HEK293T (cell line): ENCODE results near the gene TWSG1.

Experiments used
- CTCF ChIA-PET: fragments of 350-600 bp; formaldehyde crosslinking; extraction: SDS; loops from one replicate; lab custom pipeline; 2021; ENCODE audit warnings: antibody characterized with exemption, inconsistent platforms; lab: Yijun Ruan, JAX
- POLR2A ChIA-PET: fragments of 350-600 bp; formaldehyde crosslinking; extraction: SDS; loops from one replicate; lab custom pipeline; 2020; ENCODE audit warnings: antibody characterized with exemption, inconsistent platforms; lab: Yijun Ruan, JAX
- DNase-seq: peaks from one replicate; pipeline ENCODE4 v3.0.0; 2012; ENCODE audit warnings: mixed read lengths; ENCODE audit errors: extremely low spot score
- ARNT ChIP-seq: fragments of 450-650 bp; IDR thresholded peaks from 2 replicates; pipeline ENCODE4 v1.6.1; 2017; ENCODE audit warnings: mild to moderate bottlenecking
- BHLHE40 ChIP-seq: fragments of 450-650 bp; IDR thresholded peaks from 2 replicates; pipeline ENCODE4 v1.6.1; 2016; ENCODE audit warnings: mild to moderate bottlenecking, moderate library complexity, borderline replicate concordance
- CTBP1 ChIP-seq: fragments of 450-650 bp; IDR thresholded peaks from 2 replicates; pipeline ENCODE4 v1.6.1; 2016; ENCODE audit warnings: borderline replicate concordance
- ELF4 ChIP-seq: fragments of 450-650 bp; IDR thresholded peaks from 2 replicates; pipeline ENCODE4 v1.6.1; 2017; ENCODE audit warnings: antibody characterized with exemption
- FOXA1 ChIP-seq: fragments of 450-650 bp; IDR thresholded peaks from 2 replicates; pipeline ENCODE4 v1.6.1; 2016; ENCODE audit warnings: mild to moderate bottlenecking
- FOXK2 ChIP-seq: fragments of 450-650 bp; IDR thresholded peaks from 2 replicates; pipeline ENCODE4 v1.6.1; 2016; ENCODE audit warnings: mild to moderate bottlenecking
- FOXM1 ChIP-seq: fragments of 450-650 bp; IDR thresholded peaks from 2 replicates; pipeline ENCODE4 v1.6.1; 2017; ENCODE audit warnings: mild to moderate bottlenecking, borderline replicate concordance
- HDGF ChIP-seq: fragments of 450-650 bp; IDR thresholded peaks from 2 replicates; pipeline ENCODE4 v1.6.1; 2017; ENCODE audit warnings: antibody characterized with exemption, borderline replicate concordance
- L3MBTL2 ChIP-seq: fragments of 450-650 bp; conservative IDR thresholded peaks from 2 replicates; pipeline ENCODE4 v1.6.1; 2016; ENCODE audit warnings: mild to moderate bottlenecking
- LEF1 ChIP-seq: fragments of 450-650 bp; IDR thresholded peaks from 2 replicates; pipeline ENCODE4 v1.6.1; 2017; ENCODE audit warnings: mild to moderate bottlenecking, borderline replicate concordance
- NFRKB ChIP-seq: fragments of 450-650 bp; IDR thresholded peaks from 2 replicates; pipeline ENCODE4 v1.6.1; 2016; ENCODE audit warnings: mild to moderate bottlenecking, moderate library complexity
- SP1 ChIP-seq: fragments of 450-650 bp; IDR thresholded peaks from 2 replicates; pipeline ENCODE4 v1.6.1; 2017
- SUZ12 ChIP-seq: fragments of 450-650 bp; IDR thresholded peaks from 2 replicates; pipeline ENCODE4 v1.6.1; 2016; ENCODE audit warnings: mild to moderate bottlenecking
- TARDBP ChIP-seq: fragments of 450-650 bp; IDR thresholded peaks from 2 replicates; pipeline ENCODE4 v1.6.1; 2016
- ZNF384 ChIP-seq: fragments of 450-650 bp; IDR thresholded peaks from 2 replicates; pipeline ENCODE4 v1.6.1; 2016
- TF ChIP-seq, protein P1 (sequence below): fragments of 450-650 bp; IDR thresholded peaks from 2 replicates; pipeline ENCODE4 v1.6.1; 2016

The TWSG1 gene

GRCh38 chr18:9334973-9335696 lies 562 bp downstream of the TWSG1 start:
- CTCF ChIA-PET = no interaction called here
- DNase-seq = no peak
- POLR2A ChIA-PET = interaction anchor here (1.1 to 1.3 kb wide), 3 partner anchors 14 to 198 kb away, joined by 3 to 4 read pairs (median 3); no protein-coding TSS in a partner anchor
- TF ChIP-seq FOXK2 (no peak), NFRKB (no peak), FOXA1 (no peak), ZNF384 (no peak), SP1 (no peak), L3MBTL2 (no peak), SUZ12 (no peak), HDGF (no peak), LEF1 (no peak), ARNT (no peak)
- TF ChIP-seq, protein P1, sequence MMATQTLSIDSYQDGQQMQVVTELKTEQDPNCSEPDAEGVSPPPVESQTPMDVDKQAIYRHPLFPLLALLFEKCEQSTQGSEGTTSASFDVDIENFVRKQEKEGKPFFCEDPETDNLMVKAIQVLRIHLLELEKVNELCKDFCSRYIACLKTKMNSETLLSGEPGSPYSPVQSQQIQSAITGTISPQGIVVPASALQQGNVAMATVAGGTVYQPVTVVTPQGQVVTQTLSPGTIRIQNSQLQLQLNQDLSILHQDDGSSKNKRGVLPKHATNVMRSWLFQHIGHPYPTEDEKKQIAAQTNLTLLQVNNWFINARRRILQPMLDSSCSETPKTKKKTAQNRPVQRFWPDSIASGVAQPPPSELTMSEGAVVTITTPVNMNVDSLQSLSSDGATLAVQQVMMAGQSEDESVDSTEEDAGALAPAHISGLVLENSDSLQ = no peak

- ChIA-PET CTCF (no interaction called here), POLR2A (no interaction called here)
- DNase-seq = no peak
- no peak for TF ChIP-seq FOXA1
- TF ChIP-seq NFRKB = no peak
- TF ChIP-seq LEF1 = no peak
- no peak for TF ChIP-seq SP1
- no peak for TF ChIP-seq CTBP1
- no peak for TF ChIP-seq FOXK2
- TF ChIP-seq HDGF = no peak
- TF ChIP-seq L3MBTL2 = no peak
- TF ChIP-seq, protein P1 = no peak
- no peak for TF ChIP-seq ELF4
- no peak for TF ChIP-seq TARDBP
- TF ChIP-seq FOXM1 = no peak
- TF ChIP-seq BHLHE40 = no peak
- TF ChIP-seq ZNF384 = no peak
- TF ChIP-seq SUZ12 = no peak
- TF ChIP-seq ARNT = no peak
Measured at GRCh38 chr18:9335697-9336045, 1.1 kb downstream of the TWSG1 start.

- DNase-seq = no peak
- ChIA-PET CTCF (no interaction called here), POLR2A (no interaction called here)
- TF ChIP-seq SUZ12 (no peak), FOXM1 (no peak), ZNF384 (no peak), L3MBTL2 (no peak), HDGF (no peak), ELF4 (no peak), CTBP1 (no peak)
Measured at GRCh38 chr18:9336827-9337226, 2.3 kb downstream of the TWSG1 start.

GRCh38 chr18:9337873-9338272 lies 3.3 kb downstream of the TWSG1 start:
- DNase-seq = no peak
- CTCF ChIA-PET = no interaction called here
- POLR2A ChIA-PET = no interaction called here
- TF ChIP-seq HDGF (no peak), CTBP1 (no peak), FOXA1 (no peak), SUZ12 (no peak), L3MBTL2 (no peak), SP1 (no peak), ELF4 (no peak), ZNF384 (no peak), FOXM1 (no peak), TARDBP (no peak), BHLHE40 (no peak), FOXK2 (no peak), NFRKB (no peak), ARNT (no peak), LEF1 (no peak)
- TF ChIP-seq, protein P1 = no peak

DNA sequence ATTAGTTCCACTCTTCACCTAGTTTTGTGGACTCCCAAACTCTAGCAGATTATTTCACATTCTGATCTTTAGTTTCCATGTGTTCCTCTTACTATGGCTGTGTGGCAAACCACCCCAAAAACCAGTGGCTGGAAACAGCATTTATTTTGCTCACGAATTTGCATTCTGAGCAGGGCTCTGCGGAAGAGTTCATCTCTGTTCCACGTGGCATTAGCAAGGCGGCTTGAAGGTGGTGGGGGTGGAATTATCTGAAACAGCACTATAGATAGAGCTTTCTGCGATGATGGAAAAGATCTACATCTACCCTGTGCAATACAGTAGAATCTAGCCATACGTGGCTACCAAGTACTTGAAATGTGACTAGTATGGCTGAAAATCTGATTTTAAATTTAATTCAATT lies 5.9 kb downstream of the TWSG1 start:
- CTCF ChIA-PET = no interaction called here
- POLR2A ChIA-PET = no interaction called here
- TF ChIP-seq L3MBTL2 (no peak), TARDBP (no peak), LEF1 (no peak), SP1 (no peak), CTBP1 (no peak), SUZ12 (no peak), FOXA1 (no peak), FOXM1 (no peak), NFRKB (no peak), ZNF384 (no peak)
- TF ChIP-seq, protein P1 = no peak
- no peak for DNase-seq

GRCh38 chr18:9343577-9343976 lies 9.0 kb downstream of the TWSG1 start:
- POLR2A ChIA-PET = no interaction called here
- TF ChIP-seq SP1 = no peak
- no peak for TF ChIP-seq LEF1
- no peak for TF ChIP-seq FOXA1
- TF ChIP-seq TARDBP = no peak
- no peak for TF ChIP-seq L3MBTL2
- TF ChIP-seq, protein P1 = no peak
- TF ChIP-seq FOXM1 = no peak
- no peak for TF ChIP-seq ZNF384
- no peak for TF ChIP-seq ARNT
- no peak for TF ChIP-seq HDGF
- TF ChIP-seq NFRKB = no peak
- TF ChIP-seq BHLHE40 = no peak
- TF ChIP-seq ELF4 = no peak
- no peak for TF ChIP-seq SUZ12
- no peak for TF ChIP-seq CTBP1
- TF ChIP-seq FOXK2 = no peak
- CTCF ChIA-PET = no interaction called here
- DNase-seq = no peak
